Measurements from ENCODE around the gene ASGR2. TPM values are rescaled to one million over a fixed set of nuclear protein-coding genes. Genes with fewer than 3 reads are reported as not detected.

The ASGR2 gene
- total and polyA plus RNA-seq, 2 of the 13 experiments (the other 11 are each of a cell fraction or from before 2014, with no cell fraction given): 320 to 754 TPM

DNA sequence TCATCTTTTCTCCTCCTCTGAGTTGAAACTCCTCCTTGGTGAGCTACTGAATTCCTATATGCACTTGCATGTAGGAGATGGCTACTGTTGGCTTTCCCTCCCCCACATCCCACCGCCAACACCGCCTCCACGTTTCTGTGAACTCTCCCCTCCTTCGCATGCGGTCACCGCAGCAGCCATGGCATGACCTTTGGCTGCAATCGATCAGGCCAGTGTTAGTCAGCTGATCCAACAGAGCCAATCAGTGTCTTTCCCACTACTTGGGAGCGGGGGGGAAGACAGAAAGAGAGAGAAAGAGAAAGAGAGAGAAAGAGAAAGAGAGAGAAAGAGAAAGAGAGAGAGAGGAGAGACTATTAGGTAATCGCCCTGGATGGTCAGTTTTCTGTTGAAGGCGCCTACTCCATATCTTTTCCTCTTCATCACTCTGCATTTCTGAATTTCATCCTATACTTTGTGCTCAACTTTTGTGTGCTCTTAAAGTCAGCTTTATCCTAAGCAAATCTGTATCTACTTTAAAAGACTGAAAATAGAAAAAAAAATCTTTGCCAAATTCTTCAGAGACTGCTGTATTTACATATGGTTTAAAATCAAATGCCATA lies 41.8 kb upstream of the ASGR2 start (continued):
- TF ChIP-seq ZHX2 (IDR thresholded peaks at IDR 0.05; ENCODE audit: low read depth) (peak; percentile 82), ZHX2 (CRISPR knock-in tag; IDR thresholded peaks at IDR 0.05; ENCODE audit: borderline replicate concordance) (peak; percentile 73; the same call in 1 of the 2 replicates), EED (CRISPR knock-in tag; IDR thresholded peaks at IDR 0.05) (no peak; the same call in 1 of the 2 replicates), ZNF224 (CRISPR knock-in tag; IDR thresholded peaks at IDR 0.05) (no peak), ELK4 (CRISPR knock-in tag; IDR thresholded peaks at IDR 0.05; ENCODE audit: borderline replicate concordance) (no peak), KAT2B (IDR thresholded peaks at IDR 0.05; ENCODE audit: borderline replicate concordance, low read depth, low read length) (peak; percentile 65), CREB1 (IDR thresholded peaks at IDR 0.05) (0 out of 2 replicates have a peak, but pooled peaks have one; percentile 31), CREB1 (CRISPR knock-in tag; IDR thresholded peaks at IDR 0.05) (peak; percentile 70), PRDM10 (CRISPR knock-in tag; IDR thresholded peaks at IDR 0.05; ENCODE audit: low read depth) (peak; percentile 66; the same call in 1 of the 2 replicates), ATRX (CRISPR knock-in tag; IDR thresholded peaks at IDR 0.05; ENCODE audit: borderline replicate concordance) (no peak)
- TF ChIP-seq, protein P1, sequence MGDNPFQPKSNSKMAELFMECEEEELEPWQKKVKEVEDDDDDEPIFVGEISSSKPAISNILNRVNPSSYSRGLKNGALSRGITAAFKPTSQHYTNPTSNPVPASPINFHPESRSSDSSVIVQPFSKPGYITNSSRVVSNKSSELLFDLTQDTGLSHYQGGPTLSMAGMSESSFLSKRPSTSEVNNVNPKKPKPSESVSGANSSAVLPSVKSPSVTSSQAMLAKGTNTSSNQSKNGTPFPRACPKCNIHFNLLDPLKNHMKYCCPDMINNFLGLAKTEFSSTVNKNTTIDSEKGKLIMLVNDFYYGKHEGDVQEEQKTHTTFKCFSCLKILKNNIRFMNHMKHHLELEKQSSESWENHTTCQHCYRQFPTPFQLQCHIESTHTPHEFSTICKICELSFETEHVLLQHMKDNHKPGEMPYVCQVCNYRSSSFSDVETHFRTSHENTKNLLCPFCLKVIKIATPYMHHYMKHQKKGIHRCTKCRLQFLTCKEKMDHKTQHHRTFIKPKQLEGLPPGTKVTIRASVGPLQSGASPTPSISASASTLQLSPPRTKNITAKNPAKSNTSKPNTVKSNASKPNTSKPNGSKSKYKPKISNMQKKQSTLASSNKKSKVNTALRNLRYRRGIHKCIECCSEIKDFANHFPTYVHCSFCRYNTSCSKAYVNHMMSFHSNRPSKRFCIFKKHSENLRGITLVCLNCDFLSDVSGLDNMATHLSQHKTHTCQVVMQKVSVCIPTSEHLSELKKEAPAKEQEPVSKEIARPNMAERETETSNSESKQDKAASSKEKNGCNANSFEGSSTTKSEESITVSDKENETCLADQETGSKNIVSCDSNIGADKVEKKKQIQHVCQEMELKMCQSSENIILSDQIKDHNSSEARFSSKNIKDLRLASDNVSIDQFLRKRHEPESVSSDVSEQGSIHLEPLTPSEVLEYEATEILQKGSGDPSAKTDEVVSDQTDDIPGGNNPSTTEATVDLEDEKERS (CRISPR knock-in tag; IDR thresholded peaks at IDR 0.05): peak; percentile 98
- TF ChIP-seq, protein P2, sequence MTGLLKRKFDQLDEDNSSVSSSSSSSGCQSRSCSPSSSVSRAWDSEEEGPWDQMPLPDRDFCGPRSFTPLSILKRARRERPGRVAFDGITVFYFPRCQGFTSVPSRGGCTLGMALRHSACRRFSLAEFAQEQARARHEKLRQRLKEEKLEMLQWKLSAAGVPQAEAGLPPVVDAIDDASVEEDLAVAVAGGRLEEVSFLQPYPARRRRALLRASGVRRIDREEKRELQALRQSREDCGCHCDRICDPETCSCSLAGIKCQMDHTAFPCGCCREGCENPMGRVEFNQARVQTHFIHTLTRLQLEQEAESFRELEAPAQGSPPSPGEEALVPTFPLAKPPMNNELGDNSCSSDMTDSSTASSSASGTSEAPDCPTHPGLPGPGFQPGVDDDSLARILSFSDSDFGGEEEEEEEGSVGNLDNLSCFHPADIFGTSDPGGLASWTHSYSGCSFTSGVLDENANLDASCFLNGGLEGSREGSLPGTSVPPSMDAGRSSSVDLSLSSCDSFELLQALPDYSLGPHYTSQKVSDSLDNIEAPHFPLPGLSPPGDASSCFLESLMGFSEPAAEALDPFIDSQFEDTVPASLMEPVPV (CRISPR knock-in tag; IDR thresholded peaks at IDR 0.05): 0 out of 2 replicates have a peak, but pooled peaks have one; percentile 81
